SU-DHL-6 (cell line): ENCODE measurements around the gene C7orf33.

Experiments
- H2AFZ ChIP-seq: fragments of 200-600 bp; sonication (generic); 2 replicates; pipeline ENCODE4 v1.6.1; 2014; ENCODE audit warnings: low read depth, mild to moderate bottlenecking, moderate library complexity, mixed read lengths, antibody characterized with exemption, low read length; ENCODE audit not compliant: severe bottlenecking
- H3F3A ChIP-seq: fragments of 200-600 bp; shearing (Covaris generic); 2 replicates; pipeline ENCODE4 v1.6.0; 2016; ENCODE audit warnings: antibody characterized with exemption, mild to moderate bottlenecking; ENCODE audit not compliant: insufficient read depth
- H3K27ac ChIP-seq: fragments of 200-600 bp; sonication (generic); 2 replicates; pipeline ENCODE4 v1.5.1; 2016; ENCODE audit warnings: low read depth, mild to moderate bottlenecking, low read length, moderate library complexity, mixed read lengths
- H3K27me3 ChIP-seq: fragments of 200-600 bp; sonication (generic), shearing (Covaris generic); 2 replicates; pipeline ENCODE4 v1.6.0; 2014; ENCODE audit warnings: mild to moderate bottlenecking, low read length
- H3K36me3 ChIP-seq: fragments of 200-600 bp; sonication (generic); 2 replicates; pipeline ENCODE4 v1.6.1; 2014; ENCODE audit warnings: mild to moderate bottlenecking, low read length, mixed read lengths
- H3K4me2 ChIP-seq: fragments of 300-600, 200-600 bp; shearing (Covaris generic), sonication (generic); 2 replicates; pipeline ENCODE4 v1.6.0; 2014; ENCODE audit warnings: low read length, low read depth, mild to moderate bottlenecking; ENCODE audit not compliant: poor library complexity, severe bottlenecking
- H3K4me3 ChIP-seq: fragments of 200-600 bp; sonication (generic); 2 replicates; pipeline ENCODE4 v1.5.1; 2014; ENCODE audit warnings: antibody characterized with exemption, low read length, mild to moderate bottlenecking, mixed read lengths; ENCODE audit not compliant: insufficient read depth, poor library complexity, severe bottlenecking
- H3K79me2 ChIP-seq: fragments of 200-600 bp; sonication (generic); 2 replicates; pipeline ENCODE4 v1.6.1; 2014; ENCODE audit warnings: mild to moderate bottlenecking, low read length, moderate library complexity; ENCODE audit not compliant: insufficient read depth
- H3K9ac ChIP-seq: fragments of 200-600 bp; sonication (generic); 2 replicates; pipeline ENCODE4 v1.7.0; 2014; ENCODE audit warnings: mild to moderate bottlenecking, low read length
- H3K9me2 ChIP-seq: fragments of 200-600 bp; sonication (generic); replicated peaks from 2 replicates; pipeline ENCODE4 v1.6.1; 2014; ENCODE audit warnings: low read length; ENCODE audit not compliant: insufficient read depth
- H3K9me3 ChIP-seq: fragments of 200-600 bp; sonication (generic); 2 replicates; pipeline ENCODE4 v1.6.1; 2014; ENCODE audit warnings: low read length, mixed read lengths; ENCODE audit not compliant: insufficient read depth
- H4K20me1 ChIP-seq: fragments of 200-600 bp; sonication (generic); 2 replicates; pipeline ENCODE4 v1.6.1; 2014; ENCODE audit warnings: low read depth, mild to moderate bottlenecking, antibody characterized with exemption, low read length, moderate library complexity, mixed read lengths
- CTCF ChIP-seq: fragments of 200-600 bp; sonication (generic); IDR thresholded peaks from one replicate; pipeline ENCODE4 v1.5.1; 2017; ENCODE audit warnings: antibody characterized with exemption, mild to moderate bottlenecking, low read length, moderate library complexity; ENCODE audit not compliant: insufficient read depth, poor library complexity, severe bottlenecking
- EZH2phosphoT487 ChIP-seq: fragments of 200-600 bp; sonication (generic), shearing (Covaris generic); conservative IDR thresholded peaks from 2 replicates; pipeline ENCODE4 v1.6.1; 2018; ENCODE audit warnings: mild to moderate bottlenecking, antibody characterized with exemption, low read length, moderate library complexity, mixed read lengths

The C7orf33 gene

DNA sequence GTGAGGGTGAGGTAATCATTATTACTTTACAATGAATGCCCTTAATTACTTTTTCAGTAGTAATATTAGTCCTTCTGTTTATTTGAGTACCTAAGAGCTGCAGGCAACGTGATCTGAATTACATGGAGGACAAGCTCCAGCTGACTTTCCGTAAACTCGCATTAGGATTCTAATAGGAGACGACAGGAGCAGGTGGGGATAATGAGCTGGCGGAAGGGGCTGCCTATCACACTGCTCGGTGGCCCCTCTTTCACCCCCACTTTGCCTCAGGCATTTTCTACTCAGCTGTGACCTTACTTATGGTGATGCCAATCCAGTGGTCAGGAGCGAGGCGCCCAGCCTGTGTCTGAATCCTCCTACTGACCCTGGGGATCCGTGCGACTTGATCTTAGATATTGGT lies at the start of gene C7orf33:
C7orf33 (plus strand) TSS at position 296 of the 400 bp plus-strand sequence. CDS start 160 bp downstream, outside the sequence.
- no peak within 1 kb of the TSS for H3K4me3 ChIP-seq

DNA sequence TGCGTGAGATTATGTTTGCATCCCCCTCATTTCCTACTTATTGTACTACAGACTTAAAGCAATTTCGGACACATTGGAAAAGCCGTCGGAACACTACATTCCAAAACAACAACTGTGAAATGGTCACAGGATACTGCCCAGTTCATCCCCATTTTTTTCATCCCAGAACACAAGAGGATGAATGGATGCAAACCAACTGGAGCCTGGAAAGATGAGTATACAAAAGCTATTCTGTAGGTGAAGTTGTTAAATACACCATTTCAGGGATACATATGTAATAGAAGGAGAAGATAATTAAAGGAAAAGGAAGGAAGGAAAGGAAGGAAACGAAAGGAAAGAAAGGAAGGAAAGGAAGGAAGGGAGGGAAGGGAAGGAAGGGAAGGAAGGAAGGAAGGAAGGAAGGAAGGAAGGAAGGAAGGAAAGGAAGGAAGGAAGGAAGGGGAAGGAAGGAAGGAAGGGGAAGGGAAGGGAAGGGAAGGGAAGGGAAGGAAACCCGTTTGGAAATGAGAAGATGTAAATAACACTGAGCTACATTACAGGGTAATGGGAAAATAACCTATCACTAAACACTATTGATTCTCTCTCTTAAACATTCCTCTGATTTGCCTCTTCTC lies 48.6 kb upstream of the C7orf33 start:
- H3K9me2 ChIP-seq: no peaks in the 10 kb centered on the region
- TF ChIP-seq CTCF (no peak), EZH2phosphoT487 (no peak)
- no peak overlapping the region for H3K4me3 ChIP-seq
- H3K4me2 ChIP-seq: no peak overlapping the region
- H4K20me1 ChIP-seq: no peaks in the 10 kb centered on the region
- H3K9me3 ChIP-seq: no peaks in the 10 kb centered on the region
- H3K27ac ChIP-seq: no peak overlapping the region
- H2AFZ ChIP-seq: no peak overlapping the region
- no peaks in the 10 kb centered on the region for H3K36me3 ChIP-seq
- no peaks in the 10 kb centered on the region for H3F3A ChIP-seq
- no peaks in the 10 kb centered on the region for H3K79me2 ChIP-seq
- no peaks in the 10 kb centered on the region for H3K27me3 ChIP-seq
- H3K9ac ChIP-seq: no peak overlapping the region

More for the DNA sequence above, at the start of gene C7orf33:
- H3K27ac ChIP-seq: no peak within 1 kb of the TSS
- no peaks in the 10 kb centered on the region for H3K9me2 ChIP-seq
- no peaks in the 10 kb centered on the region for H3F3A ChIP-seq
- H4K20me1 ChIP-seq: no peaks in the 10 kb centered on the region
- H3K9me3 ChIP-seq: no peaks in the 10 kb centered on the region
- no peaks in the 10 kb centered on the region for H3K36me3 ChIP-seq
- TF ChIP-seq CTCF: no peak
- no peak for TF ChIP-seq EZH2phosphoT487
- no peaks in the 10 kb centered on the region for H3K79me2 ChIP-seq
- H3K4me2 ChIP-seq: no peak within 1 kb of the TSS
- H3K27me3 ChIP-seq: no peaks in the 10 kb centered on the region
- H2AFZ ChIP-seq: no peak within 1 kb of the TSS
- no peak within 1 kb of the TSS for H3K9ac ChIP-seq

DNA sequence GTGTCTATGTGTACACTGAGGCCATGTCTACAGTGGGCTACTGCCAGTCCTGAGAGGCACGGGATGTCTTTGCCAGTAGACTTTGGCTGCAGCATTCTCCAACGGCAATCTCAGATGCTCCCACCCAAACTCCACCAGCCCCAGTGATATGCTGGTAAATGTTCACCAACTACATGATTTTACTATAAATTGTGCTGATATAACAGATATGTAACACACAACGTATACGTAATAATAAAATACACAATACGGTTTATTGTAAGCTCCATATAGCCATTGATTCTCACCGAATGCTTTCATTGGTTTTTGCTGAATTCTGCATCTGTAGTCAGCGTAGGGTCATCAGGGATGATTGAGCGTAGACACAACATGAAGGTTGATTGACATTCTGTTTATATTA lies 47.3 kb upstream of the C7orf33 start:
- Histone ChIP-seq H3K27me3 (no peaks in the 10 kb centered on the region), H3K27ac (no peak overlapping the region), H3F3A (no peaks in the 10 kb centered on the region), H3K36me3 (no peaks in the 10 kb centered on the region), H3K9ac (no peak overlapping the region), H3K4me2 (no peak overlapping the region), H2AFZ (no peak overlapping the region), H4K20me1 (no peaks in the 10 kb centered on the region), H3K79me2 (no peaks in the 10 kb centered on the region), H3K4me3 (no peak overlapping the region), H3K9me2 (no peaks in the 10 kb centered on the region), H3K9me3 (no peaks in the 10 kb centered on the region)
- TF ChIP-seq CTCF: no peak
